GM11168 (cell line): ENCODE data around the gene PLXNB1.

Experiments used
- in situ Hi-C: fragments of 300-500 bp; cut with MboI; formaldehyde crosslinking; loops from one replicate; pipeline ENCODE4 v1.12.0; 2022; ENCODE audit warnings: low sequenced_read_pairs; ENCODE audit not compliant: unreplicated experiment

PLXNB1 gene

DNA sequence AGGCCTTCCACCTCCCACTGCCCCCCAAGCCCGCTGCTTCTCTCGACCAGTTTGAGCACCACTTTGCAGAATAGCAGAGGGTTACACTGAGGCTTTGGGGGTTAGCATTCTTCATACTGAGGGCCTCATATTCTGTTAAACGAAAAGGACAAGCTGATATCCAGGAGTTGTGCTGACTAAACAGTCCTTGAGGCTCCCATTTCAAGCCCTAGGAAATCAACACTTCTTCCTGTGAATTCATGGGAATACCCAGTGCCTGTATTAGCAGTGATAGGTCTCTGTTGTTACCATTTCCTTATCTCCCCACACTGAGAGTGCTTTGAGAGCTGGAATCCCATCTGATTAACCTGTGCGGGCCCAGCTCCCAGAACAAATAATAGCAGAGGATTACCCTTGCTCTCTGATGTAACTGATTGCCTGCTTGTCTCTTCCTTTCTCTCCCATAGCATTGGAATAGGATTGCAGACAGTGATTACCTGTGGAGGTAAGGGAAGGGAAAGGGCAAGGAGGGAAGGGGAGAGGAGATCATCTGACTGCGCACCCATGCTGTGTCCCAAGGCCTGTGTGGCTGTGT is 56.9 kb downstream of the PLXNB1 start:
- in situ Hi-C loops = no loop called here

DNA sequence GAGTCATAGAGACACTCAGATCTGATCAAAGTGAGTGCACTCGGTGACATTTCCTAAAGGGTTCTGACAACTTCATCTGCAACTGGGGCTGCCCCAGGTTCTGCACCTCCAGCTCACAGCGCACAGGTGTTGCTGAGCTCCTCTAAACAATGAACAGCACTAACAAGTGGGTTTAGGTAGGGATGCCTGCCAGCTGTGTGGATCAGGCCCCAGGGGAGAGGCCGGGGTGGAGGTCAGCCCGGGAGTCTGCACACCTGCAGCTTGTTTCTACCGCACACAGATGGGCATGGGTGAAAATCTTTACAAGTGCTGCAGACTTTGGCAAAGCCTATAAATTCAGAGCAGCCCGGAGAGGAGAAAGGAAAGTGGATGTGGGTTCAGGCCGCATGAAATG is 57.5 kb downstream of the PLXNB1 start:
- in situ Hi-C loops = no loop called here

DNA sequence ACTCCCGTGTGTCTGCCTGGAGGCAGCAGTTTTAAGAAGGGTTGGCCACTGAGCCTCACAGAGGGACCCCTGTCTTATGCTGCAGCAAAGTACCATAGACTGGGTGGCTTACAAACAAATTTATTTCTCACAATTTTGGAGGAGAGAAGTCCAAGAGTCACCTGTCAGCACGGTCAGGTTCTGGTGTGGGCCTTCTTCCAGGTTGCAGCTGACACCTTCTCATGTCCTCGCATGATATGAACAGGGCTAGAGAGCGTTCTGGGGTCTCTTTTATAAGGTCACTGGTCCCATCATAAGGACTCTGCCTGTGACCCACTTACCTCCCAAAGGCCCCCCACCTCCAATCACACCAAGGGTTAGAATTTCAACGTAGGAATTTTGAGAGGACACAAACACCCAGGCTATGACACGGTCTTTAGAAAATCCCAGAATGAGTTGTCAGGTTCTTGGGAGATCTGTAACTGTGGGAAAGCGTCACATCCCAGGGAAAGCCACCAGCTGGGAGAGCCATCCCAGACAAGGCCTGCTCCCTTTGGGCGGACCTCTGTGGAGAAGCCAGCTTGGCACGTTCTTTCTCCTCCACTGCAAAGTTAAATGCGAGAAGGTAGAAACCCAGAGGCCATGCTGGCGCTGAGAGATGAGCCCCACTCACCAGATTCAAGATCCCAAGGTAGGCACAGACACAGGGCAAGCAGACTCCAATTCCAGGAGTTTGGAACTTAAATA is 58.1 kb downstream of the PLXNB1 start, which contains the start of gene FBXW12:
Gene FBXW12, plus strand, starts transcription at position 569 of the 726 bp plus-strand sequence. CDS start 549 bp downstream, outside the sequence.
- in situ Hi-C loops = no loop called here

DNA sequence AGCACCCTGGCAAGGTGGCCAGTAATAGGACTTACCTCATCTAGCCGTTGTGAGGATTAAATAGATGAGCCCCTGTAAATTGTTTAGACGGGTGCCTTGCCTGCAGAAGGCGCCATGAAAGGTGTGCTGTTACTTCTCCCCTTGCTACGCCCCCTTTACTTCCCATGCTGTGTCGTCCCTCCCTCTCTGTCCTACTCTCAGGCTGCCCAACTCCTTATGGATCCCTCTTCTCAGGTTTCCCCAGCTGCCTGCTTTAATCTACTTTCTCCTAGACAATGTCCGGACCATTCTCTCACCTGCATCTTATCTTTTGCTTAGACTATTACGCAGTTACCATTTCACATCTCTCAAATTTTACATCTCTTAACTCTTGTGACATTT is 59.6 kb downstream of the PLXNB1 start:
- in situ Hi-C loops = no loop called here

DNA sequence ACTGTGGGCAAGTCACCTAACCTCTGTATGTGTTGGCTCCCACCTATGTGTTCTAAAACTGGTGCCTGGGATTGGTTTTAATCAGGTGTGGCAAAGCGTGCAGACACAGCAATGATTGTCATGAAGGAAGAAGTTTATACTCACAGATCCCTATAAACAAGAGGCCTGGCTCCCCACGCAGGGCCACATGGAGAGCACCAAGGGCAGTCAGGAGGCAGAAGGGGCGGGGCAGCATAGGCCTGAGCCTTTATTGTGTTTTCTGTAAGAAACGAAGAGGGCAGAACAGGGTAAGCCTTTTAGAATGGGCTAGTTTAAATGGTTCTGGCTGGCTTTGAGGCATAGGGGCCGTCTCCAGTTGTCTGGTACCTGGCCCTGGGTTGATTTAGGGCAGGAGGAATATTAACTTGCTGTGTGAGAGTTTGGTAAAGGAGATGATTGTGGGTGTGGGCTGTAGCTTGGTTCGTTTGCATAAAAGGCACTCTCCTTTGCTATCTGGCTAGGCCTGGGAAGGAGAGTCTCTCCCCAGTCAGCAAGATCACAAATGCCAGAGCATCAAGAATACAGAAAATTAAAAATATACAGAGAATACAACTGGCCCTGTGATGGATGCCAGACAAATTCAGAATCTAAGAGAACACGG is 60.1 kb downstream of the PLXNB1 start:
- in situ Hi-C loops = no loop called here

DNA sequence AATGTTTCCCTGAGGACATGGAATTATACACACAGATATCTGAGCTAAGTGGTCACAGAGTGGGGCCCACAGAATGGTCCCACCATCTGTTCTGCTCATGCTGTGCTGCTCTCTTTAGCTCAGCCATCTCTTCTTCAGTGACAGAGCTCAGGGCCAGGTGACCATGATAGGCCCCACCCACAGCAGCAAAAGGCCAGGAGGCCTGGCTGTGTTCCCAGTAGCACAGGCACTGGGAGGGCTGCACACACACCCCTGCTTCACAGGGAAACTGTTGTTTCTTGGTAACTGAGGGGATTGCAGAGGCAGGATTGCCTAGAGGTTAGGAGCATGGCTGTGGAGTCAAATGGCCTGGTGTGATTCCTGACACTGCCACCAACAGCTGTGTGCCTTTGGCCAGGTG is 62.7 kb downstream of the PLXNB1 start:
- in situ Hi-C loops = no loop called here

DNA sequence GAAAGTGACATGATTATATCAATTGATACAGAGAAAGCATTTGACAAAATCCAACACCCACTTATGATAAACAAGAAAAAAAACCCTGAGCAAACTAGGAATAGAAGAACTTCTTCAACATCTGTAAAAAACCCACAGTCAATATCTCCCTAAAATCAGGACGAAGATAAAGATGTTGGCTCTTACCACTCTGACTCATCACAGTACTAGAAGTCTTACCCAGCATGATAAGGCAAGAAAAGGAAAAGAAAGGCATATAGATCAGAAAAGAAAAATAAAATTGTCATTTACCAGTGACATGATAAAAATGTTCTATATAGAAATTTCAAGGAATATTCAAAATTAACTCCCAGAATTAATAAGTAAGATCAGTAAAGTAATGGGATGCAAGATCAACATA is 65.0 kb downstream of the PLXNB1 start:
- in situ Hi-C loops = no loop called here

DNA sequence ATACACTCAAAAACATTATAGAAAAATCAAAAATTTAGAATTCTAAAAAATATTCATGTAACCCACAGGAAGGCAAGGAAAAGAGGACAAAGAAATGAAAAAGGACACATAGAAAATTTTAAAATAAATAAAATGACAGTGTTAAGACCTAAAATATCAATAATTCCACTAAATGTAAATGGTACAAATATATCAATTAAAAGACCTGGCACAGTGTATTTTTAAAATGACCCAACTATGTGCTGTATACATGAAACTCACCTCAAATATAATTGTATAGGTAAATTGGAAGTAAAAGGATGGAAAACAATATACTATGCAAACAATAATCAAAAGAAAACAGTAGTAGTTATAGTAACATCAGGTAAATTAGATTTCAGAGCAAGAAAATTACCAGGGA is 68.0 kb downstream of the PLXNB1 start:
- in situ Hi-C loops = no loop called here

DNA sequence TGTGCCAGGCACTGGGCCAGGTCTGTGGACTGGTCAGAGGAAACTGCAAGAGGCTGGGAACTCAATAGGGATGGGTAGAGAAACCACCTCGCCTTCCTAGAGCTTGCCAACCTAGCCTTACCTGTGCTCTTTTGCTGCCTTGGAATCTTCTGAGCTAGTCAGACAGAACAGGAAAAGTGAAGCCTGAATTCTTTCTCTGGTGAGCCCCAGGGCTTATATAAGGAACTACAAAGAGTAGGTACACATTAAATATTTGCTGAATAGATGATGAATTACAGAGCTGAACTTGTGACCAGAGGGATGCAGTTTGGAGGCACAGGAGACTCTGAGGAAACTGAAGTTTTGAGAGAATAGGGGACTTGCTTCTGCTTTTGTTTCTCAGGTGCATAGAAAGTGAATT is 73.5 kb downstream of the PLXNB1 start:
- in situ Hi-C loops = no loop called here

DNA sequence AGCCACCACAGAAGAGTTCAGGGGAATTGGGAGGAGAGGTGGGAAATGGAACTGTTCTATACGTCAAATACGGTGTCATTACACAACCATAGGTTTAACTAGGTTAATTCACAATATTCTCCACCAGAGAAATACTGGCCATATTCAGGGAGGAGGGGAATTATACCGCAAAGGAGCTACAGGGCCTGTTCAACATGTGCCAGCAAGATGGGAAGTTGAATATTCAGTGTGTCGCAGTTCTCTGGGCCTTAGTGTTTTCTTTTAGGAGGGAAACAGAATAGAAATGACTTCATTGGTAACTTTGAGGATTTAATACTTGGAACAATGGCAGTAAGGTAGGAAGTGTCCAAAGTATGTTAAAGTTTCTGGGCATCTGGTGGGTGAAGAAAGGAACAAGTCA is 75.9 kb downstream of the PLXNB1 start:
- in situ Hi-C loops = no loop called here
